Liver (tissue), 9 donors: ENCODE data around the gene SCAND1. TPM values are rescaled to one million over a fixed set of nuclear protein-coding genes. Genes with fewer than 3 reads are reported as not detected.

Experiments
- DNase-seq: peaks from one replicate; pipeline ENCODE4 v3.0.0-alpha.2; 2017; ENCODE audit warnings: low spot score
- H3K27ac ChIP-seq, 2 donors: one replicate each; pipeline ENCODE4 v1.7.0; 2013; ENCODE audit warnings: inconsistent platforms in 2 of 2, low read length in 2 of 2, control low read depth in 1 of 2, low read depth in 1 of 2, mild to moderate bottlenecking in 1 of 2
- H3K27me3 ChIP-seq, 4 donors: one replicate each; pipeline versions ENCODE4 v1.6.1 to v1.7.0; 2013; ENCODE audit warnings: low read length in 3 of 4, inconsistent platforms in 1 of 4, mild to moderate bottlenecking in 1 of 4, moderate library complexity in 1 of 4; ENCODE audit not compliant: control insufficient read depth in 4 of 4, insufficient read depth in 4 of 4
- H3K36me3 ChIP-seq, 4 donors: one replicate each; pipeline versions ENCODE4 v1.6.1 to v1.7.0; 2013; ENCODE audit warnings: low read length in 3 of 4, mild to moderate bottlenecking in 3 of 4, low read depth in 1 of 4, moderate library complexity in 1 of 4; ENCODE audit not compliant: control insufficient read depth in 4 of 4, insufficient read depth in 3 of 4
- H3K4me1 ChIP-seq, 4 donors: one replicate each; pipeline versions ENCODE4 v1.6.1 to v1.7.0; 2013; ENCODE audit warnings: low read length in 3 of 4, mild to moderate bottlenecking in 3 of 4, moderate library complexity in 1 of 4; ENCODE audit not compliant: control insufficient read depth in 4 of 4, insufficient read depth in 4 of 4
- H3K4me3 ChIP-seq, 3 donors: one replicate each; pipeline versions ENCODE4 v1.6.1 to v1.7.0; 2013; ENCODE audit warnings: low read length in 3 of 3, control low read depth in 1 of 3, low read depth in 1 of 3, mild to moderate bottlenecking in 1 of 3
- H3K9ac ChIP-seq, 2 donors: one replicate each; pipeline ENCODE4 v1.7.0; 2013; ENCODE audit warnings: low read length in 2 of 2, mild to moderate bottlenecking in 2 of 2, moderate library complexity in 2 of 2, control low read depth in 1 of 2, low read depth in 1 of 2
- H3K9me3 ChIP-seq, 4 donors: one replicate each; pipeline versions ENCODE4 v1.6.1 to v1.7.0; 2013; ENCODE audit warnings: low read length in 3 of 4; ENCODE audit not compliant: control insufficient read depth in 4 of 4
- ATF3 ChIP-seq: IDR thresholded peaks from 2 replicates; pipeline ENCODE4 v1.6.1; 2016; ENCODE audit warnings: antibody characterized with exemption
- CTCF ChIP-seq: fragments of 150-350 bp; IDR thresholded peaks from 2 replicates; pipeline ENCODE4 v1.5.1; 2017; ENCODE audit warnings: improper control_type of control experiment, low read depth, low read length; ENCODE audit not compliant: missing input control
- FOXA1 ChIP-seq: IDR thresholded peaks from 2 replicates; pipeline ENCODE4 v1.6.1; 2016; ENCODE audit warnings: antibody characterized with exemption
- FOXA2 ChIP-seq: IDR thresholded peaks from 2 replicates; pipeline ENCODE4 v1.6.1; 2016; ENCODE audit warnings: antibody characterized with exemption
- GABPA ChIP-seq, 2 donors: IDR thresholded peaks in 1 of 2; conservative IDR thresholded peaks in 1 of 2; 2 replicates each; pipeline ENCODE4 v1.6.1; 2016; ENCODE audit warnings: antibody characterized with exemption in 2 of 2, mild to moderate bottlenecking in 1 of 2, moderate library complexity in 1 of 2
- HNF4A ChIP-seq, 2 donors: conservative IDR thresholded peaks; 2 replicates each; pipeline ENCODE4 v1.6.1; 2016; ENCODE audit warnings: antibody characterized with exemption in 2 of 2, mild to moderate bottlenecking in 2 of 2
- JUND ChIP-seq, 2 donors: IDR thresholded peaks; 2 replicates each; pipeline ENCODE4 v1.6.1; 2016; ENCODE audit warnings: antibody characterized with exemption in 2 of 2
- NR2F2 ChIP-seq: IDR thresholded peaks from 2 replicates; pipeline ENCODE4 v1.6.1; 2016; ENCODE audit warnings: antibody characterized with exemption
- RAD21 ChIP-seq, 2 donors: IDR thresholded peaks; 2 replicates each; pipeline ENCODE4 v1.6.1; 2016; ENCODE audit warnings: antibody characterized with exemption in 2 of 2, mild to moderate bottlenecking in 2 of 2
- REST ChIP-seq: IDR thresholded peaks from 2 replicates; pipeline ENCODE4 v1.6.1; 2016; ENCODE audit warnings: antibody characterized with exemption, mild to moderate bottlenecking
- RXRA ChIP-seq, 2 donors: IDR thresholded peaks; 2 replicates each; pipeline ENCODE4 v1.6.1; 2017 to 2018; ENCODE audit warnings: antibody characterized with exemption in 2 of 2, mild to moderate bottlenecking in 1 of 2
- TAF1 ChIP-seq: conservative IDR thresholded peaks from 2 replicates; pipeline ENCODE4 v1.6.1; 2016; ENCODE audit warnings: antibody characterized with exemption, mild to moderate bottlenecking
- YY1 ChIP-seq: IDR thresholded peaks from 2 replicates; pipeline ENCODE4 v1.6.1; 2016; ENCODE audit warnings: antibody characterized with exemption, mild to moderate bottlenecking
- WGBS: extraction: QIAGEN DNeasy Blood & Tissue Kit; methylation state at CpG from one replicate; pipeline ENCODE4 v1.1.7; 2013; 5-methylcytosine and 5-hydroxymethylcytosine counted together
- polyA plus RNA-seq, 2 donors: library from polyadenylated mRNA; stranded (reverse) in 1 of 2; unstranded in 1 of 2; fragments of 200-250 nt in 1 of 2; fragments of >200 nt in 1 of 2; fragmentation: Nextera tagmentation in 1 of 2; extraction: Ambion mirVana in 1 of 2; gene quantifications; one replicate each; pipeline versions ENCODE4 v1.2.1 to v1.2.3, GENCODE V29; 2013 to 2015
- total RNA-seq, 2 donors: library from RNA; depleted of rRNA; stranded (reverse); fragments of >200 nt; gene quantifications; one replicate each; pipeline ENCODE4 v1.2.3, GENCODE V29; 2014
- donor health status: healthy.
- donor health status: healthy.
- donor health status: healthy.
- donor health status: healthy.
- donor health status: healthy.

SCAND1 gene
- total and polyA plus RNA-seq, 4 donors, result 39.7 to 126 (median 62.2) TPM

- H3K36me3 ChIP-seq, result peaks cover 1 to 46% (median 21%) of the 10 kb centered on the region in 4 donors
- H3K9me3 ChIP-seq, result no peaks in the 10 kb centered on the region
- TF ChIP-seq YY1, result no peak
- H3K27ac ChIP-seq, result no peak overlapping the region
- H3K9ac ChIP-seq, result no peak overlapping the region
- WGBS, result 94% methylated on average over 2 of the region's 2 CpGs
- no peaks in the 10 kb centered on the region for H3K4me1 ChIP-seq
- H3K4me3 ChIP-seq, result no peak overlapping the region
- no peaks in the 10 kb centered on the region for H3K27me3 ChIP-seq
- no peak for DNase-seq
Observed at GRCh38 chr20:35929301-35929700, 25.0 kb downstream of the SCAND1 start.

- TF ChIP-seq YY1 (no peak), REST (no peak), GABPA (IDR thresholded peaks at IDR 0.05 in 1 of 2, conservative IDR thresholded peaks at IDR 0.05 in 1 of 2) (no peak), JUND (IDR thresholded peaks at IDR 0.05) (no peak), RXRA (IDR thresholded peaks at IDR 0.05) (no peak), ATF3 (no peak), RAD21 (IDR thresholded peaks at IDR 0.05) (no peak)
- Histone ChIP-seq H3K9ac (no peak overlapping the region), H3K36me3 (peaks cover 4 to 41% (median 23%) of the 10 kb centered on the region in 4 donors), H3K27me3 (no peaks in the 10 kb centered on the region), H3K4me1 (no peaks in the 10 kb centered on the region), H3K27ac (no peak overlapping the region), H3K9me3 (no peaks in the 10 kb centered on the region), H3K4me3 (no peak overlapping the region)
- no peak for DNase-seq
- 98% methylated on average over 3 of the region's 3 CpGs for WGBS
Observed at GRCh38 chr20:35920523-35920922, 33.8 kb downstream of the SCAND1 start.

GRCh38 chr20:35918021-35918420 is 36.3 kb downstream of the SCAND1 start:
- H3K4me3 ChIP-seq, result no peak overlapping the region
- H3K4me1 ChIP-seq, result no peaks in the 10 kb centered on the region
- 98% methylated on average over 1 of the region's 1 CpG for WGBS
- TF ChIP-seq NR2F2 (no peak), RXRA (IDR thresholded peaks at IDR 0.05) (no peak), FOXA1 (no peak), TAF1 (no peak), CTCF (no peak), HNF4A (conservative IDR thresholded peaks at IDR 0.05) (no peak), GABPA (IDR thresholded peaks at IDR 0.05 in 1 of 2, conservative IDR thresholded peaks at IDR 0.05 in 1 of 2) (no peak), FOXA2 (no peak)
- no peak overlapping the region for H3K27ac ChIP-seq
- no peaks in the 10 kb centered on the region for H3K27me3 ChIP-seq
- peaks cover 5 to 51% (median 34%) of the 10 kb centered on the region in 4 donors for H3K36me3 ChIP-seq
- no peaks in the 10 kb centered on the region for H3K9me3 ChIP-seq
- no peak for DNase-seq
- H3K9ac ChIP-seq, result no peak overlapping the region
